ENCODE measurements around the gene BRDT.

- TF ChIP-seq CTCF (optimal IDR thresholded peaks at IDR 0.05 in 1 of 3, IDR thresholded peaks at IDR 0.05 in 1 of 3, conservative IDR thresholded peaks at IDR 0.05 in 1 of 3; ENCODE audit: extremely low read depth in 1 of 3, insufficient read depth in 2 of 3, low read length in 3 of 3): no peak
- no peak for TF ChIP-seq EZH2 (IDR thresholded peaks at IDR 0.05; ENCODE audit: low read length)
These were observed 20.0 kb upstream of the BRDT start for GRCh38 chr1:91929250-91929649.

All from keratinocyte (primary cell).